H9 (cell line): ENCODE results near the gene LYRM2. TPM values are rescaled to one million over a fixed set of nuclear protein-coding genes. Genes with fewer than 3 reads are reported as not detected.
A peak's percentile ranks its signal among the peaks of the same experiment; 100 is the strongest.

Source experiments
- DNase-seq: peaks from one replicate; pipeline ENCODE4 v3.0.0-alpha.2; 2017
- H2AFZ ChIP-seq: one replicate; pipeline ENCODE4 v1.6.1; 2013; ENCODE audit warnings: mild to moderate bottlenecking, low read length, control low read depth, moderate library complexity
- H2AK5ac ChIP-seq: 2 replicates; pipeline ENCODE4 v1.6.1; 2013; ENCODE audit warnings: low read length, control low read depth, mixed read lengths; ENCODE audit not compliant: insufficient read length
- H2BK120ac ChIP-seq: one replicate; pipeline ENCODE4 v1.6.1; 2013; ENCODE audit warnings: low read depth, mild to moderate bottlenecking, low read length, control low read depth, inconsistent platforms; ENCODE audit not compliant: poor library complexity, severe bottlenecking
- H2BK12ac ChIP-seq: 2 replicates; pipeline ENCODE4 v1.6.1; 2013; ENCODE audit warnings: low read length, control low read depth, mixed read lengths, low read depth; ENCODE audit not compliant: insufficient read length
- H2BK15ac ChIP-seq: 2 replicates; pipeline ENCODE4 v1.6.1; 2013; ENCODE audit warnings: low read depth, low read length, control low read depth
- H2BK20ac ChIP-seq: one replicate; pipeline ENCODE4 v1.6.1; 2013; ENCODE audit warnings: low read depth, mild to moderate bottlenecking, low read length, control low read depth, inconsistent platforms; ENCODE audit not compliant: poor library complexity, severe bottlenecking
- H2BK5ac ChIP-seq: 2 replicates; pipeline ENCODE4 v1.6.1; 2013; ENCODE audit warnings: low read length, control low read depth, mixed read lengths; ENCODE audit not compliant: insufficient read length
- H3K14ac ChIP-seq: 2 replicates; pipeline ENCODE4 v1.6.1; 2013; ENCODE audit warnings: low read length, control low read depth; ENCODE audit not compliant: insufficient read depth
- H3K18ac ChIP-seq: 2 replicates; pipeline ENCODE4 v1.6.1; 2013; ENCODE audit warnings: low read depth, mild to moderate bottlenecking, mixed read lengths, low read length, control low read depth; ENCODE audit not compliant: insufficient read length
- H3K23ac ChIP-seq: 2 replicates; pipeline ENCODE4 v1.6.1; 2013; ENCODE audit warnings: low read length, control low read depth, mixed read lengths, low read depth; ENCODE audit not compliant: insufficient read length
- H3K23me2 ChIP-seq: 2 replicates; pipeline ENCODE4 v1.6.1; 2013; ENCODE audit warnings: low read depth, mild to moderate bottlenecking, mixed read lengths, low read length, control low read depth; ENCODE audit not compliant: insufficient read length, poor library complexity, severe bottlenecking
- H3K27ac ChIP-seq: 2 replicates; pipeline ENCODE4 v1.5.1; 2013; ENCODE audit warnings: low read length, control low read depth, mixed read lengths, low read depth; ENCODE audit not compliant: insufficient read length
- H3K27me3 ChIP-seq: 2 replicates; pipeline ENCODE4 v1.6.1; 2013; ENCODE audit warnings: low read length, control low read depth, inconsistent platforms; ENCODE audit not compliant: insufficient read depth
- H3K4ac ChIP-seq: 2 replicates; pipeline ENCODE4 v1.6.1; 2013; ENCODE audit warnings: low read depth, mild to moderate bottlenecking, control low read depth, inconsistent platforms, low read length, moderate library complexity
- H3K4me1 ChIP-seq: 2 replicates; pipeline ENCODE4 v1.6.1; 2013; ENCODE audit warnings: low read length, control low read depth, inconsistent platforms; ENCODE audit not compliant: insufficient read depth
- H3K4me2 ChIP-seq: 2 replicates; pipeline ENCODE4 v1.6.1; 2013; ENCODE audit warnings: low read length, control low read depth, mixed read lengths; ENCODE audit not compliant: insufficient read length, insufficient read depth
- H3K56ac ChIP-seq: 2 replicates; pipeline ENCODE4 v1.6.1; 2013; ENCODE audit warnings: low read depth, mild to moderate bottlenecking, mixed read lengths, low read length, control low read depth; ENCODE audit not compliant: insufficient read length
- H3K79me1 ChIP-seq: 2 replicates; pipeline ENCODE4 v1.6.1; 2013; ENCODE audit warnings: low read depth, mild to moderate bottlenecking, moderate library complexity, low read length, control low read depth, inconsistent platforms; ENCODE audit not compliant: insufficient read depth, poor library complexity, severe bottlenecking
- H3K79me2 ChIP-seq: 2 replicates; pipeline ENCODE4 v1.6.1; 2013; ENCODE audit warnings: low read length, control low read depth, inconsistent platforms; ENCODE audit not compliant: insufficient read depth
- H3K9ac ChIP-seq: 2 replicates; pipeline ENCODE4 v1.6.1; 2013; ENCODE audit warnings: low read length, control low read depth, mixed read lengths; ENCODE audit not compliant: insufficient read length; ENCODE audit errors: extremely low read depth
- H3K9me3 ChIP-seq: one replicate; pipeline ENCODE4 v1.6.1; 2013; ENCODE audit warnings: low read depth, low read length, inconsistent platforms; ENCODE audit not compliant: control insufficient read depth
- H3T11ph ChIP-seq: one replicate; pipeline ENCODE4 v1.6.1; 2013; ENCODE audit warnings: mild to moderate bottlenecking, low read length, control low read depth, inconsistent platforms
- H4K20me1 ChIP-seq: one replicate; pipeline ENCODE4 v1.6.1; 2013; ENCODE audit not compliant: control insufficient read depth, insufficient read length, insufficient read depth
- H4K5ac ChIP-seq: 2 replicates; pipeline ENCODE4 v1.6.1; 2013; ENCODE audit warnings: low read depth, mild to moderate bottlenecking, mixed read lengths, low read length, control low read depth; ENCODE audit not compliant: insufficient read length
- H4K8ac ChIP-seq: replicated peaks from 2 replicates; pipeline ENCODE4 v1.6.1; 2013; ENCODE audit warnings: low read length, control low read depth, mixed read lengths, low read depth; ENCODE audit not compliant: insufficient read length
- H4K91ac ChIP-seq: 2 replicates; pipeline ENCODE4 v1.6.1; 2013; ENCODE audit warnings: low read depth, mild to moderate bottlenecking, moderate library complexity, mixed read lengths, low read length, control low read depth; ENCODE audit not compliant: insufficient read length
- H3K27ac Mint-ChIP-seq, 3 experiments: 2 replicates in 2 of 3; 3 replicates in 1 of 3; pipeline ENCODE4 v1.8.0; 2020 to 2021; ENCODE audit warnings: mixed read lengths in 3 of 3, mild to moderate bottlenecking in 1 of 3, moderate library complexity in 1 of 3
- H3K27me3 Mint-ChIP-seq: 2 replicates; pipeline ENCODE4 v1.8.0; 2021; ENCODE audit warnings: low read depth, mild to moderate bottlenecking, moderate library complexity, mixed read lengths
- H3K36me3 Mint-ChIP-seq, 3 experiments: 2 replicates in 2 of 3; 3 replicates in 1 of 3; pipeline ENCODE4 v1.8.0; 2020 to 2021; ENCODE audit warnings: low read depth in 3 of 3, mixed read lengths in 3 of 3; ENCODE audit not compliant: insufficient read depth in 1 of 3
- H3K4me1 Mint-ChIP-seq, 2 experiments: 2 replicates each; pipeline ENCODE4 v1.8.0; 2020; ENCODE audit warnings: mixed read lengths in 2 of 2
- H3K4me3 Mint-ChIP-seq, 2 experiments: 2 replicates in 1 of 2; 3 replicates in 1 of 2; pipeline ENCODE4 v1.8.0; 2020 to 2021; ENCODE audit warnings: mild to moderate bottlenecking in 2 of 2, mixed read lengths in 2 of 2, moderate library complexity in 1 of 2
- H3K9me3 Mint-ChIP-seq, 2 experiments: 2 replicates in 1 of 2; 3 replicates in 1 of 2; pipeline ENCODE4 v1.8.0; 2020; ENCODE audit warnings: mild to moderate bottlenecking in 2 of 2, mixed read lengths in 2 of 2, moderate library complexity in 1 of 2
- CTCF ChIP-seq: fragments of 200-600 bp; sonication (generic); conservative IDR thresholded peaks from 3 replicates; pipeline ENCODE4 v1.8.0; 2021; ENCODE audit warnings: antibody characterized with exemption, mild to moderate bottlenecking
- WGBS: extraction: QIAGEN DNeasy Blood & Tissue Kit; methylation state at CpG from one replicate; pipeline ENCODE4 v1.1.7; 2013; ENCODE audit warnings: missing lambda C conversion rate, low lambda C conversion rate, mixed read lengths; ENCODE audit not compliant: insufficient read length; ENCODE audit errors: extremely low coverage; 5-methylcytosine and 5-hydroxymethylcytosine counted together
- total RNA-seq: library from RNA; stranded (reverse); gene quantifications from 2 replicates; pipeline ENCODE4 v1.2.1, GENCODE V29; 2021

Gene LYRM2
- total RNA-seq, 1 experiment from 2014 or later: 29.8 TPM

DNA sequence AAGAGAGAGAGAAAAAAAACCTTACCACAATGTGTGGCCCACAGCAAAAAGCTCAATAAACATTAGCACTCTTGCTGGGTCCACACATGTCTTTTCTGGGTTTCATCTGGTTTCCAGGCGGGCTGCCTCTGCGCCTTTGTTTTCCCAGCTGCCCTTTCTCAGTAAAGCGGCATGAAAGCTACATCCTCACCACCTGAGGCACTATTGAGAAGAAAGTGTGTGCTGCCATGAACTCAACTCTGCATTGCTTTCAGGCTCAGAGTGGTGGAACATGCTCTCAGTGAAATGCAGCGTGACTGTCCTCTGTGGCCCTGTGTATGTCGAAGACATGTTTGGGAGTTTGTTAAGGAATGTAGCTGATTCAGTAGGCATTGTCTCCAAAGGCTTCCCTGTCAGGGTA, 102.3 kb downstream of the LYRM2 start:
- Histone ChIP-seq H4K20me1 (no peaks in the 10 kb centered on the region), H2AK5ac (no peak overlapping the region), H4K5ac (no peak overlapping the region), H3K4me2 (no peak overlapping the region), H3K23ac (no peak overlapping the region), H3K9me3 (no peaks in the 10 kb centered on the region), H3K27me3 (no peaks in the 10 kb centered on the region), H4K8ac (no peak overlapping the region), H2BK12ac (no peak overlapping the region), H3K79me2 (no peaks in the 10 kb centered on the region), H3K4me1 (no peaks in the 10 kb centered on the region), H2BK15ac (no peak overlapping the region), H3T11ph (no peak overlapping the region), H3K4ac (no peak overlapping the region), H3K18ac (no peak overlapping the region), H2AFZ (no peak overlapping the region), H2BK120ac (no peak overlapping the region), H2BK20ac (no peak overlapping the region), H3K27ac (no peak overlapping the region), H3K14ac (no peak overlapping the region), H2BK5ac (no peak overlapping the region), H3K56ac (no peak overlapping the region), H4K91ac (no peak overlapping the region), H3K23me2 (no peaks in the 10 kb centered on the region), H3K79me1 (no peaks in the 10 kb centered on the region), H3K9ac (no peak overlapping the region)
- Mint-ChIP-seq H3K9me3 (no peaks in the 10 kb centered on the region), H3K27ac (no peak overlapping the region), H3K4me1 (peaks cover 4 to 9% of the 10 kb centered on the region in 2 experiments), H3K36me3 (no peaks in the 10 kb centered on the region), H3K4me3 (no peak overlapping the region), H3K27me3 (no peaks in the 10 kb centered on the region; the same call in 1 of the 2 replicates)
- TF ChIP-seq CTCF: peak; percentile 56
- peak; percentile 56 for DNase-seq
- no CpG with 5 or more reads among the region's 5 CpGs for WGBS
